Measurements from ENCODE around the gene IGF2BP1.

Gene IGF2BP1

DNA sequence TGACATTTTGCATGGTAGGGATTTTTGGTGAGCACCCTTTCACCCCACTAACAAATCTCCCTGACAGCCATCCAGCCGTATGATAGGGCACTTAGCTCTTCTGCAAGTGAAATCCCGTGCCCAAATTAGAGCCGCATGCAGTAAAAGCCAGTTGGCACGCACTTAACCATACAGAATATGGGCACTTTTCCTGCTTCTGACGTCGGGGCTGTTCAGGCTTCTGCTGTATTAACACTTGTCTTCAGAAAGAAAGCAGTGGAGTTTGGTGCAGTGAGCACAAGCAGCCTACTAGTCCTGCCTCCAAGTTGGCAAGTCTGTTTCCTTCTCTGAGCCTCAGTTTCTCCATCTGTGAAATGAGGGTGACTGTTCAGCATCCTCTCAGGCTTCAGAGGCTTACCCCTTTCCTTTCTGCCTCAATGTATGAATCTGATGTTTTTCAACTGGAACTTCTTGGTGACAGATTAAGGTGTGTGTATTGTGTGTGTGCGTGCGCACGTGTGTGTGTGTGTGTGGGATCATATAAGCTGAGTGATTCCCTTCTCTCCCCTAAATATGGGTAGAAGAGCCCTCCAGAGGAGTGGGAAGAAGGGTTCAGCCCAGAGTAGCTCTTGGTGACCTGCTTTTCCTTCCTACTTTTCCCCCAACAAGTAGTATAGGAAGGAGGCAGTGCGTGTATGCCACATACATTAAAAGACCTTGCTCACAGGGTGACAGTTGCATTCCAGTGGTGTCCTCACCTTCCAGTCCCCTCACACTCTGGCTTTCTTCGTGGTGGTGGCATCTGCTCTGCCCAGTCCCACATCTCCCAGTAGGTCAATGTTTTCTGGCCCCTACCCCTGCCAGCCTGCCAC is 19.0 kb downstream of the IGF2BP1 start:
- no peaks in the 10 kb centered on the region for H3K79me2 ChIP-seq (ENCODE audit: low read length)
- H3K36me3 ChIP-seq (replicated peaks; ENCODE audit: insufficient read depth, low read length) = no peaks in the 10 kb centered on the region
- H3K4me1 ChIP-seq (ENCODE audit: low read length) = no peaks in the 10 kb centered on the region
- no peaks in the 10 kb centered on the region for H4K20me1 ChIP-seq (ENCODE audit: insufficient read depth, low read length)
- H3K9me2 ChIP-seq (replicated peaks; ENCODE audit: insufficient read depth, low read length) = no peaks in the 10 kb centered on the region
- H3K9ac ChIP-seq (ENCODE audit: low read length) = no peak overlapping the region
- no peak overlapping the region for H2AFZ ChIP-seq (ENCODE audit: low read length)
- H3K4me2 ChIP-seq (ENCODE audit: low read depth, low read length) = no peak overlapping the region
- TF ChIP-seq, protein P1, sequence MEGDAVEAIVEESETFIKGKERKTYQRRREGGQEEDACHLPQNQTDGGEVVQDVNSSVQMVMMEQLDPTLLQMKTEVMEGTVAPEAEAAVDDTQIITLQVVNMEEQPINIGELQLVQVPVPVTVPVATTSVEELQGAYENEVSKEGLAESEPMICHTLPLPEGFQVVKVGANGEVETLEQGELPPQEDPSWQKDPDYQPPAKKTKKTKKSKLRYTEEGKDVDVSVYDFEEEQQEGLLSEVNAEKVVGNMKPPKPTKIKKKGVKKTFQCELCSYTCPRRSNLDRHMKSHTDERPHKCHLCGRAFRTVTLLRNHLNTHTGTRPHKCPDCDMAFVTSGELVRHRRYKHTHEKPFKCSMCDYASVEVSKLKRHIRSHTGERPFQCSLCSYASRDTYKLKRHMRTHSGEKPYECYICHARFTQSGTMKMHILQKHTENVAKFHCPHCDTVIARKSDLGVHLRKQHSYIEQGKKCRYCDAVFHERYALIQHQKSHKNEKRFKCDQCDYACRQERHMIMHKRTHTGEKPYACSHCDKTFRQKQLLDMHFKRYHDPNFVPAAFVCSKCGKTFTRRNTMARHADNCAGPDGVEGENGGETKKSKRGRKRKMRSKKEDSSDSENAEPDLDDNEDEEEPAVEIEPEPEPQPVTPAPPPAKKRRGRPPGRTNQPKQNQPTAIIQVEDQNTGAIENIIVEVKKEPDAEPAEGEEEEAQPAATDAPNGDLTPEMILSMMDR (IDR thresholded peaks at IDR 0.05; ENCODE audit: low read length) = no peak
- no peak for TF ChIP-seq EZH2phosphoT487 (IDR thresholded peaks at IDR 0.05; ENCODE audit: low read length)
- TF ChIP-seq EZH2 (optimal IDR thresholded peaks at IDR 0.05; ENCODE audit: low read depth, low read length) = no peak
- H3F3A ChIP-seq (ENCODE audit: insufficient read depth, low read length) = no peaks in the 10 kb centered on the region
- peaks cover 78% of the 10 kb centered on the region for H3K27me3 ChIP-seq (replicated peaks; ENCODE audit: insufficient read depth, low read length)
- no peak overlapping the region for H3K4me3 ChIP-seq (ENCODE audit: low read length)
- no peaks in the 10 kb centered on the region for H3K9me3 ChIP-seq (replicated peaks; ENCODE audit: insufficient read depth, low read length)
- no peak for DNase-seq
- no peak overlapping the region for H3K27ac ChIP-seq (ENCODE audit: low read length)

DNA sequence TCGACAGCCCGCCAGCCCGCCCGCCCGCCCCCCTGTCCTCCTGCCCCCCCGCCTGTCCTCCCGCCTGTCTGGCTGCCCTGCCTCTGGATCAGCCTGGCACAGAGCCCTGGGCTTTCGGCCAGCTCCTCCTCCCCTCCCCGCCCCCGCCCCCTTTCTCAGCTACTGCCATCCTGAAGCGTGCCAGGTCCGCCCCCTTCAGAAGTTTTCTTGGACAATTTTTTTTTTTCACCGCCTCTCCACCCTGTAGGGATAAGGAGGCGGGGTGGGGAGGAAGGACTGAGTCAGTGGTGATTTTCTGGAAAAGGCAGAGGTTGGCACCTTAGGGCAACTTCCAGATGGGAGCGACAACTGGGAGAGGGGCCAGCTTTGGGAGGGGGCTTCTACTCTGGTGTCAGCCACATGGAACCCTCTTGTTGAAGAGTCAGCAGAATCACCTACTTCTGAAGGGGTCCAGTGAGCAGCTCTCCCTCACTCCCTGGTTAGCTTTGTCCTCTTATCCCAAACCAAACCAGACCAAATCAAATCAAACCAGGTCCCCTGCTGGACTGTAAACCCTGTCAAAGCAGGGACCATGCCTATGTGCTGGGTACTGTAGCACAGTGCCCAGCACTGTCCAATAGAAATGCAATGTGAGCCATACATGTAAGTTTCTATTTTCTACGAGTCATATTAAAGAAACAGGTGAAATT is 19.7 kb downstream of the IGF2BP1 start:
- Histone ChIP-seq H3K27me3 (replicated peaks; ENCODE audit: insufficient read depth, low read length) (peaks cover 78% of the 10 kb centered on the region), H3K9me2 (replicated peaks; ENCODE audit: insufficient read depth, low read length) (no peaks in the 10 kb centered on the region), H3K9me3 (replicated peaks; ENCODE audit: insufficient read depth, low read length) (no peaks in the 10 kb centered on the region), H3K4me2 (ENCODE audit: low read depth, low read length) (no peak overlapping the region), H3K9ac (ENCODE audit: low read length) (no peak overlapping the region), H4K20me1 (ENCODE audit: insufficient read depth, low read length) (no peaks in the 10 kb centered on the region), H3K79me2 (ENCODE audit: low read length) (no peaks in the 10 kb centered on the region), H3K27ac (ENCODE audit: low read length) (no peak overlapping the region), H3K4me3 (ENCODE audit: low read length) (no peak overlapping the region), H3K36me3 (replicated peaks; ENCODE audit: insufficient read depth, low read length) (no peaks in the 10 kb centered on the region), H3F3A (ENCODE audit: insufficient read depth, low read length) (no peaks in the 10 kb centered on the region), H3K4me1 (ENCODE audit: low read length) (no peaks in the 10 kb centered on the region), H2AFZ (ENCODE audit: low read length) (no peak overlapping the region)
- TF ChIP-seq EZH2 (optimal IDR thresholded peaks at IDR 0.05; ENCODE audit: low read depth, low read length) (no peak), EZH2phosphoT487 (IDR thresholded peaks at IDR 0.05; ENCODE audit: low read length) (no peak)
- TF ChIP-seq, protein P1 (IDR thresholded peaks at IDR 0.05; ENCODE audit: low read length) = no peak
- no peak for DNase-seq

GRCh38 chr17:49018116-49018612 is 21.0 kb downstream of the IGF2BP1 start:
- no peaks in the 10 kb centered on the region for H3K9me3 ChIP-seq (replicated peaks; ENCODE audit: insufficient read depth, low read length)
- H3K4me1 ChIP-seq (ENCODE audit: low read length) = no peaks in the 10 kb centered on the region
- no peak overlapping the region for H2AFZ ChIP-seq (ENCODE audit: low read length)
- no peaks in the 10 kb centered on the region for H3F3A ChIP-seq (ENCODE audit: insufficient read depth, low read length)
- no peaks in the 10 kb centered on the region for H3K36me3 ChIP-seq (replicated peaks; ENCODE audit: insufficient read depth, low read length)
- no peaks in the 10 kb centered on the region for H4K20me1 ChIP-seq (ENCODE audit: insufficient read depth, low read length)
- H3K27ac ChIP-seq (ENCODE audit: low read length) = no peak overlapping the region
- no peaks in the 10 kb centered on the region for H3K9me2 ChIP-seq (replicated peaks; ENCODE audit: insufficient read depth, low read length)
- no peaks in the 10 kb centered on the region for H3K79me2 ChIP-seq (ENCODE audit: low read length)
- peaks cover 71% of the 10 kb centered on the region for H3K27me3 ChIP-seq (replicated peaks; ENCODE audit: insufficient read depth, low read length)
- TF ChIP-seq EZH2 (optimal IDR thresholded peaks at IDR 0.05; ENCODE audit: low read depth, low read length) = no peak
- TF ChIP-seq, protein P1 (IDR thresholded peaks at IDR 0.05; ENCODE audit: low read length) = no peak
- TF ChIP-seq EZH2phosphoT487 (IDR thresholded peaks at IDR 0.05; ENCODE audit: low read length) = no peak
- H3K9ac ChIP-seq (ENCODE audit: low read length) = no peak overlapping the region
- H3K4me3 ChIP-seq (ENCODE audit: low read length) = no peak overlapping the region
- H3K4me2 ChIP-seq (ENCODE audit: low read depth, low read length) = no peak overlapping the region
- DNase-seq = no peak
